DMS114 treated with DMSO at 0.1 percent for 48 hours (cell line): ENCODE results near the gene COQ10B.

Source experiments
- DNase-seq: peaks from one replicate; lab custom pipeline; 2025; ENCODE audit not compliant: unreplicated experiment; lab: John Stamatoyannopoulos, UW

Gene COQ10B

DNA sequence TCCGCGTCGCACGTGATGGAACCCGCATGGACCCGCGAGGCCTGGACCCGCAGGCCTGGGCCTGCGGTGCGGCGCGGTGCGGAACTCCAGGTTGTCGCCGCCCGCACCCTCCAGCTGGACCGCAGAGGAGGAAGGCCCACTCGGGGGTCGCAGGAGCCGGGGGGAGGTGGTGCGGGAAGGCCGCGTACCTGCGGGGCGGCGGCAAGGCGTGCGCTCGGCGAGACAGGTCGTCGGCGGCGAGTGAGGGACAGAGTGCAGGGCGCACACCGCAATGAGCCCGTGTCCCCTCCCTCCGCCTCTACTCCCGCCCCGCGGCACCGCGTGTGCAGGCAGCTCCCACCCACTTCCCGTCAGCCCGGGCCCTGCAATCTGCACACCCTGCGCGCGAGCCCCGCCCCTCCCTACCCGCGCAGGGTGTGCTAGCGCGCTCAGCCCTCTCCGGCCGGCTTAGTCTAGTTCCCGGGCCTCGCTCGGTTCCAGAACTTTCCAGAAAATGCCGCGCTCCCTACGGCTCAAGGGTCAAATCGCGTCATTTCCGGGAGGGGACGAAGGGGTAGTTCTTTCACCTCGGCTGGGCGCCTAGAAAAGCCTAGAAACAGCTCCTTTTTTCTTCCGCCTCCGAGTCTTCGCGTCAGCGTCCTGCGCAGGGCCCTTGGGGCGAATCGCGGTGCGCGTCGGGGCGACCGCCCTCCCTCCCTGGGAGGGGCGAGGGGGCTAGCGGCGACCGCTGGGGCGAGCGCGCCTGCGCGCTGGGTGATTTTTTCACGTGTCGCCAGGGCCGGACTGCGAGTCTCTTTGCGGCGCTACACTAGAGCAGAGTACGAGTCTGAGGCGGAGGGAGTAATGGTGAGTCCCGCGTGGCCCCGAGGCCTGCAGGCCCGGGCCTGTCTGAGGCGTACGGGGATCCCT, 46.5 kb downstream of the COQ10B start, which contains the start of the genes HSPD1 and HSPE1:
Gene HSPD1 (minus strand): TSS at position 247 of the 909 bp plus-strand sequence. CDS start 992 bp downstream, outside the sequence.
Gene HSPE1 (plus strand): TSS at position 786 of the 909 bp plus-strand sequence. CDS start 58 bp downstream, at position 844.
- peak; percentile 94 for DNase-seq

DNA sequence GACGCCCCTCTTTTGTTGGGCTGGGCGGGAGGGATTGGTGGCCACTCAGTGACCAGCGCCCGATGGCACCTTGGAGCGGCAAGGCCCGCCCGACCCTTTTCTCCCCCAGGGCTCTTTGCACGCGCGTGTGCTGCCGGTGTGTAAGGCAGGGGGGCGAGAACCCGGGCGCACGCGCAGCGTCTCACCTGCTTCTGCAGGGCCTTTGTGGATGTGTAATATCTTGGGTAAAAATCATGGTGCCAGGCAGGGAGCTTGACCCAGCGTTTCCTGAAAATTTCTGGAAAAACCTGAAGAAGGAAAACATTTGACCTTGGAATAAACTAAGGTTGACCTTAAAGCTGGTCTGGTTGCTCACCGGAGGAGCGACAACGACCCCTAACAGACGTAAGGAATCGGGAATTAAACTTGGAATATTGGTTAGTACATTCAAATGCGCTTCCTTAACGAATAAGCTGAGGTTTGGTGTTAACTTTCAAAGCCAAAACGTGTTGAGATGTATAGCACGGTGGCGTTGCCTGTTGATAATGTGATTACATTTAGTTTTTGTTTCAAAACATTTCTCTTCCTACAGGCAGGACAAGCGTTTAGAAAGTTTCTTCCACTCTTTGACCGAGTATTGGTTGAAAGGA, 47.3 kb downstream of the COQ10B start:
- DNase-seq = no peak

DNA sequence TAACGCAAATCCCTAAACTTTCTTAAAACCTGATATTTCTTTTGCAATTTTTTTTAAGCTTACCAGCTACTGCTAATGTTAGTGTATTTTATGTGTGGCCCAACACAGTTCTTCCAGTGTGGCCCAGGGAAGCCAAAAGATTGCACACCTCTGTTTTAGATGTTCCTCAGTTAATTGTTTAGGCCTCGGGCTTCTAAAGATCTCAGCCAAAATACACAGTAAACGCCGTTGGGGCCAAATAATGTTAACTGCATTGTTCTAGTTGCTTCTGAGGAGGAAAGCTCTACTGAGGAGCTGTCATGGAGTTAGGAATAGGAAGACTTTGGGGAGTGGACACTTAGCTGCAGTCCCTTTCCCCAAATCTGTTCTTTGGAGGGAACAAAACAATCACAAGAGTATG, 48.8 kb downstream of the COQ10B start:
- no peak for DNase-seq

DNA sequence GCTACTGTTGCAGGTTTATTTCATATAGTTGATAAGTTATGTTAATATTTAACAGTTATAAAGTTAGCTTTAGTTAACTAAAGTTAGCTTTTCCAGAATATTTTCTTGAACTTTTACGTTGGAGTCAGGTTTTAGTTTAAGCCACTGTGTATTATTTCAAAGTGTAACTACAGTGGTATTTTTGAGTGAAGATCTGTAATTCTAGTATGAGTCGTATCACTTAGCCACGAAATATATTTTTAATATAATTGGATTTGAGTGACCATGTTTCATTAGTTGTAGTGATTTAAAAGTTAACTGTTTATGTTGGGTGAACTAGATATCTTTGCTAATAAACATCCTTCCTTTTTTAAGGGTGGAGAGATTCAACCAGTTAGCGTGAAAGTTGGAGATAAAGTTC, 49.3 kb downstream of the COQ10B start:
- no peak for DNase-seq

DNA sequence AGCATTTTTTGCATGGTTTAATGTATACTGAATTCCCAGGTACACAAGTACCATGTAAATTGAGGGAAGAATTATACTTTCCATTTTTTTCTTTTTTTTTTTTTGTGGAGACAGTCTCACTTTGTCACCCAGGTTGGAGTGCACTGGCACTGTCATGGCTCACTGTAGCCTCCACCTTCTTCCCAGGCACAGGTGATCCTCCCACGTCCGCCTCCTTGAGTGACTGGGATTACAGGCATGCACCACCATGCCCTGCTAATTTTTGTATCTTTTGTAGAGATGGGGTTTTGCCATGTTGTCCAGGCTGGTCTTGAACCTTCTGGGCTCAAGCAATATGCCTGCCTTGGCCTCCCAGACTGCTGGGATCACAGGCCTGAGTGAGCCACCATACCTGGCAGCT, 50.6 kb downstream of the COQ10B start:
- DNase-seq = no peak

DNA sequence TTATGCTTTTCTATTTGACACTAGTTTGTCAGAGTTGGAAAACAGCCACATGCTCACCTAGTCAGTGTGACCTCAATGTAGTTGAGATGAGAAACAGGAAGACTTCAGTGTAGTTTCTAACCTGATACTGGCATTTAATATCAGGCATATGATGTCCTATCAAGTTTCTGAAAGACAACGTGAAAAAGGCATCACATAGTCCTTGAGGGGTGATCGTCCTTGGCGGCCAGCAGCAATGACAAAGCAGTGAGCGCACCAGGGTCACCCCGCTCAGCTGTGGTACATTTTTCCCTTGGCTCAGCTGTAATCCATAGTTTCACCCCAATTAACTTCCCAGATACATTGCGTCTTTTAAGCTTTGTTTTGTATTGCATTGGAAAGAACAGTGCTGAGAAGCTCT, 51.2 kb downstream of the COQ10B start:
- DNase-seq = no peak

DNA sequence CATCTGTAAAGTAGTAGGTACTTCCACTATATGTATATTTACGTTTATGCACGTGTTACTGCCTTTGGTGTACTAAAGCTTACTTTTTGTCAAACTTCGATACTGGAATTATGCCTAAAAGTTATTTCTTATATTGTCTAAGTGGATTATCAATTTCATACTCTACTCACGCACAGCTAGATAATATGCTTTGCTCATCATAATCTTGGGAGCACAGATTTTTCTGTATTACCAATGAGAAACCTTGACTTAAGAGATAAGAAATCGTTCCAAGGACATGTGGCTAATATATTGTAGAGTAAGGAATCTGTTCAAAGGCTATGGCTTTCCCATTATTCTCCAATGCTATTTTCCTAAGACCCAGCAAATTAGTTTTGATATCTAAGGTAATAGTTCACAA, 53.3 kb downstream of the COQ10B start:
- no peak for DNase-seq

DNA sequence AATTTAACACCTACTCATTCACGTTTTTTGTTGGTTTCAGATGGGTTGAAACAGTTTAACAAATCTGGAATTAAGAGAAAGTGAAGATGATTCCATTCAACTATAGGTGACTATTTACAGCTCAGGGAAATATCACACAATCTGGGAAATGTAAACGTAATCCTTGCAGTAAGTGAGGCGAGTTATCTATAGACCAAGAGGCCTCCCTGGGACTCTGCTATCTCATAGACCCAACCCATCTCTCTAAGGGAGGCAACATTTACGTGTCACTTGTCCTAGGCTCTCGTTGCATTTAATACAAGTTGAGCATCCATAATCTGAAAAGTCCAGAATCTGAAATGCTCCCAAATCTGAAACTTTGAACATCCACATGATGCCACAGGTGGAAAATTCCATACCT, 60.6 kb downstream of the COQ10B start:
- DNase-seq = no peak

DNA sequence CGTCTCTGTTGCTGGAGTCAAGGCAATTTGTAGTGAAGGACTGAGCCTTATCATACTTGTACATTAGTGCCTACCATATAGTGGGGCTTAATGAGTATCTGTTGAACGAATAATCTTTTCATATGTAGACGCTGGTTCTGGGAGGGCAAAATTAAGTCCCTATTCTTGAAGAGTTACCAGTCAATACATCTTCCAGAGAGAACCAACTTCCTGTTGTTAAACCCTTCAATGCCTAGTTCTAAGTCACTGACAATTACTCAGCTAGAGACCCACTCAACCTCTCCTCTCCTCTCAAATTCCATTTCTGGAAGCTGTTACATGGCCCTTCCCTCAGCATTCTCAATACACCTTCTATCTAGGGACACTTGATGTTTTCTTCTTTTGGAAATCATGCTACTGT, 61.4 kb downstream of the COQ10B start:
- no peak for DNase-seq

DNA sequence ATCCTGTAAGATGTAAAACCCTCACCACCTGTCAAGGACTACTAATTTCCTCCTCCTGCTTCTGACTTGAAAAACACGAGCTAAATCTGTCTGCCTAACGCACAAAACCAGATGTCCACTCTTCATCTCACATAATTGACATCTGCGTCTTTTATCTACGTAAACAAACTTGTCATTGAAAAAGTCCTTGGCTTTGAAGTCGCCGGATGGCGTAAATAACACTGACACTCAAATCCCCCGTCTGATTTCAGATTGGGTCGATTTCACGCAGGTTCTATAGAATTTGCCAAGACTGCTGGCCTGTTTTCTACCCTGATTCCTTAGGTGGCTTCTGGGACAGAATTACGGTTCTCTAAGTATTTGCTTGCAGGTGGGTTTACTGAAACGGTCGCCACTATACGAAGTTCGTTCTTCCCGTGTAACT, 62.0 kb downstream of the COQ10B start:
- DNase-seq = no peak

DNA sequence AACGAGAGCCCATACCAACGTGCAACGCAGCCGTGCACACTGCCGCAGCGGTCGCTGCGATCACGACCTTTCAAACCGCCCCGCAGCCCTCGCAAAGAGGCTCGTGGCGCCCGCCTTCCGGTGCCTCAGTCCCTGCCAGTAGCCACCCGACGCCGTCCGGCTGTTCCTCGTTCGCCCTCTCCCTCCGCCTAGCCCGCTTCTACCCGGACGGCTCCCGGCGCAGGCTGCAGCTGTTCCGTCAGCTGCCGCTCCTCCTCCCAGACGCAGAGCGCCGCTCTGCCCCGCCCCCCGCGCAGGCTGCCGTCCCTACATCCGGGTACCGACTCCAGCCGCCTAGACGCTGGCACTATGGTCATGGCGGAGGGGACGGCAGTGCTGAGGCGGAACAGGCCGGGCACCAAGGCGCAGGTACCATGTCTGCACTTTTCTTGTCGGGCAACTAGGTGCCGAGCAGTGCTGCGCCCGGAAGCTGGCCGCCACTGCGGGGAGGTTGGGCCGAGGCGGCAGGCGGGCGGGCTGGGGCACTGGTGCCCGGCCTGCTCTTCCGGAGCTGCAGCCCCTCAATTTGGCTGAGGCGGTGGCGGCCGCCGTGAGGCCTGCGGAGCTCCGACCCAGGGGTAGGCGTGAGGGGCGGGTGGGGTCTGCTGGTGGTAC, 62.5 kb downstream of the COQ10B start, which contains the start of gene MOB4:
Gene MOB4 (plus strand): TSS at position 328 of the 654 bp plus-strand sequence. CDS start 21 bp downstream, at position 349.
- peak; percentile 85 for DNase-seq

DNA sequence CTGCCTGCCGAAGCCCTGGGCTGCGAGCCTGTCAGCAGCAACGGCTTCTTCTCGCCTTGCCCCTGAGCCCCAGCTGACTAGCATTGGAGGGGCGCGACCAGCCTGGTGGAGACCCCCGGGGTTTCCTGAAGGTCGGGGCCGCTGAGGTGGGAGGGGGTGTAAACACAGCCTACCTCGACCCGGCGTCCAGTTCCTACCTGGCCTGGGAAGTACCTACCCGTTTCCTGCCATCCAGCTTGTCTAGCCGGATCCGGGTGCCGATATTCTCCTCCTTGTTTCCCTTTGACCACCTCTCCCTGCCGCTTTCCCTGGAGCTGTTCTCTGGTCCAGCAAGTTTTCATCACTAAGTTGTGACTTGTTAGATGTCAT, 63.0 kb downstream of the COQ10B start:
- no peak for DNase-seq

DNA sequence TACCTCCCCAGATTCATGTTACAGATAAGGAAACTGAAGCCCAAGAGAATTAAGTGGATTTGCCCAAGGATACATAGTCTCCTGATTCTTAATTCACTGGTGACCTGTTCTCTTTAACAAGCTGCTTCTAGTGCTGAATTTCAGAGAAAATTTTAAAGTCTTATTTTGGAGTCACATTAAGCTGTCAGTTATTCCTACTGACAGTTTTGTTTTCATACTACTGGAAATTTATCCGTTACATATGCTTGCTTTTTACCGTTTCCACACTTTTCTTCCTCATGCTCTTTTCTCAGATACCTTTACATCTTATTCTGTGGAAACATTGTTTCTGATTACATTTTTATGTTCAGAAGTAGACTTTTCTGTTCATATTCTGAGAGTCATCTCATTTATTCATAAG, 63.8 kb downstream of the COQ10B start:
- no peak for DNase-seq
